ENCODE measurements around the gene TMEM135. TPM values are rescaled to one million over a fixed set of nuclear protein-coding genes. Genes with fewer than 3 reads are reported as not detected.

TMEM135 gene
- total and polyA plus RNA-seq, 7 experiments from 2014 or later = 3.4 to 26.8 (median 10.6) TPM

DNA sequence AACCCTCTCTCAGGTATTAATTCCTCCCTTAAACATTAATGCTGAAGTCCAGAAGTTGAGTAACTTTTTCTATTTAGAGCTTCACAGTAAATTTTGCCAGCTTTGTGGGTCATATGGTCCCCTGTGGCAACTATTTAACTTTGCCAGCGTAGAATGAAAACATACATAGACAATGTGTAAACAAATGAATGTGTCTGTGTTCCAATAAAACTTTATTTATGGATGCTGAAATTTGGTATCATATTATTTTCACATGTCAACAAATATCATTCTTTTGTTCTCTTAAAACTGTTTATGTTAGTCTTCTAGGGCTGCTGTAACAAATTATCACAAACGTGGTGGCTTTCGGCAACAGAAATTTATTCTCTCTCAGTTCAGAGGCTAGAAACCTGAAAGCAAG, 85.1 kb downstream of the TMEM135 start:
- DNase-seq (no peak), ATAC-seq (no peak)
- H3K27me3 Mint-ChIP-seq = no peaks in the 10 kb centered on the region
- Histone ChIP-seq H3K36me3 (ENCODE audit: control insufficient read depth in 2 of 3, insufficient read depth in 3 of 3, low read length in 3 of 3) (no peaks in the 10 kb centered on the region), H3K4me3 (ENCODE audit: low read length) (no peak overlapping the region), H3K4me1 (ENCODE audit: control insufficient read depth in 2 of 2, insufficient read depth in 2 of 2, low read length in 2 of 2) (no peaks in the 10 kb centered on the region), H3K9me3 (ENCODE audit: control insufficient read depth in 2 of 3, low read length in 3 of 3) (no peaks in the 10 kb centered on the region), H3K27me3 (ENCODE audit: control insufficient read depth in 2 of 2, insufficient read depth in 2 of 2, low read length in 2 of 2) (no peaks in the 10 kb centered on the region), H3K27ac (ENCODE audit: low read depth, low read length) (no peak overlapping the region)
- intact Hi-C loops (cut with micrococcal nuclease) = no loop called here
- POLR2A ChIA-PET = no interaction called here
- H3K36me3 Mint-ChIP-seq = peaks cover 0 to 15% (median 4%) of the 10 kb centered on the region in 5 donors
- H3K4me3 Mint-ChIP-seq = no peak overlapping the region
- CTCF ChIA-PET = no interaction called here
- H3K4me1 Mint-ChIP-seq = peaks cover 0 to 13% (median 6%) of the 10 kb centered on the region in 7 donors
- peaks cover 0 to 2% (median 0%) of the 10 kb centered on the region in 11 donors for H3K9me3 Mint-ChIP-seq
- no peak overlapping the region for H3K27ac Mint-ChIP-seq

DNA sequence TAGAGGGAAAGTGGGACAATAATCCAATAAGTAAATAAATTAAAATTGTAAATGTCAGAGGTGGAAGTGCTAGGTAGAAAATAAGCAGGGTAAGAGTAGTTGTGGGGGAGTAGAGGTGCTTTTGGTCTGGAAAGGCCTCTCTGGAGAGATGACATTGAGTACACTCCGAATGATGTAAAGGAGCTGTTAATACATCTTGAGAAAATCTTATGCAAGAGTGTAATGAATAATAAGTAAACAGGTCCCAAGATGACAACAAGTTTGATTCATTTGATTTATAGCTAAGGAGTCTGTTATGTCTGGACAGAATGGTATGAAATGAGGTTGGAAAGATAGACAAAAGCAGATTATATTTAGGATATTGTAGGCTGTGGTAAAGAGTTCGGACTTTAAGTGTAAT, 87.5 kb downstream of the TMEM135 start:
- peaks cover 0 to 6% (median 0%) of the 10 kb centered on the region in 7 donors for H3K4me1 Mint-ChIP-seq
- ChIA-PET CTCF (no interaction called here), POLR2A (no interaction called here)
- H3K4me3 Mint-ChIP-seq = no peak overlapping the region
- no peaks in the 10 kb centered on the region for H3K9me3 Mint-ChIP-seq
- peaks cover 0 to 11% (median 4%) of the 10 kb centered on the region in 5 donors for H3K36me3 Mint-ChIP-seq
- no peak overlapping the region for H3K27ac ChIP-seq (ENCODE audit: low read depth, low read length)
- H3K4me1 ChIP-seq (ENCODE audit: control insufficient read depth in 2 of 2, insufficient read depth in 2 of 2, low read length in 2 of 2) = no peaks in the 10 kb centered on the region
- ATAC-seq (no peak), DNase-seq (no peak)
- H3K27me3 Mint-ChIP-seq = no peaks in the 10 kb centered on the region
- no peaks in the 10 kb centered on the region for H3K27me3 ChIP-seq (ENCODE audit: control insufficient read depth in 2 of 2, insufficient read depth in 2 of 2, low read length in 2 of 2)
- no peaks in the 10 kb centered on the region for H3K9me3 ChIP-seq (ENCODE audit: control insufficient read depth in 2 of 3, low read length in 3 of 3)
- H3K27ac Mint-ChIP-seq = no peak overlapping the region
- H3K36me3 ChIP-seq (ENCODE audit: control insufficient read depth in 2 of 3, insufficient read depth in 3 of 3, low read length in 3 of 3) = no peaks in the 10 kb centered on the region
- no peak overlapping the region for H3K4me3 ChIP-seq (ENCODE audit: low read length)
- intact Hi-C loops (cut with micrococcal nuclease) = no loop called here

DNA sequence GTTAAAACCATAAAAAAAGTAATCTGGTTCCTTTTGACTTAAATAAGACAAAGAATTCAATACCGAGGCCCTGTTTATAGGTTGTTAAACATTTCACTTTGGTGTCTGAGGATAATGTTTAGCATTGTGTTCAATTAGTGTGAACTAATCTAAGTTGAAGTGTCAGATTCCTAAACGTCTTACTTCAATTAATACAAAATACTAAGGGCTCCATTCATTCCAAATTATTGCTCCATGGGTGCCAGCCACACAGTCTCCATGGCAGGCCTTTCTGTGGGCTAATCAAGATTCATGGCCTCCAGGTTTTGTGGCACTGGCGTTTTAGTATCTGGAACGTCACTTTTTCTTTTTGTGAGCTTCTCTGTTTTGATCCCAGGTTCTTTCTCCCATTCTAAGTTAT, 89.4 kb downstream of the TMEM135 start:
- ATAC-seq (no peak), DNase-seq (no peak)
- no peak overlapping the region for H3K27ac Mint-ChIP-seq
- intact Hi-C loops (cut with micrococcal nuclease) = no loop called here
- H3K4me1 Mint-ChIP-seq = peaks cover 0 to 4% (median 0%) of the 10 kb centered on the region in 7 donors
- H3K9me3 Mint-ChIP-seq = no peaks in the 10 kb centered on the region
- no peak overlapping the region for H3K4me3 ChIP-seq (ENCODE audit: low read length)
- ChIA-PET CTCF (no interaction called here), POLR2A (no interaction called here)
- H3K27me3 Mint-ChIP-seq = no peaks in the 10 kb centered on the region
- H3K36me3 ChIP-seq (ENCODE audit: control insufficient read depth in 2 of 3, insufficient read depth in 3 of 3, low read length in 3 of 3) = no peaks in the 10 kb centered on the region
- H3K4me3 Mint-ChIP-seq = no peak overlapping the region
- H3K27me3 ChIP-seq (ENCODE audit: control insufficient read depth in 2 of 2, insufficient read depth in 2 of 2, low read length in 2 of 2) = no peaks in the 10 kb centered on the region
- no peaks in the 10 kb centered on the region for H3K9me3 ChIP-seq (ENCODE audit: control insufficient read depth in 2 of 3, low read length in 3 of 3)
- H3K4me1 ChIP-seq (ENCODE audit: control insufficient read depth in 2 of 2, insufficient read depth in 2 of 2, low read length in 2 of 2) = no peaks in the 10 kb centered on the region
- no peaks in the 10 kb centered on the region for H3K36me3 Mint-ChIP-seq
- no peak overlapping the region for H3K27ac ChIP-seq (ENCODE audit: low read depth, low read length)

DNA sequence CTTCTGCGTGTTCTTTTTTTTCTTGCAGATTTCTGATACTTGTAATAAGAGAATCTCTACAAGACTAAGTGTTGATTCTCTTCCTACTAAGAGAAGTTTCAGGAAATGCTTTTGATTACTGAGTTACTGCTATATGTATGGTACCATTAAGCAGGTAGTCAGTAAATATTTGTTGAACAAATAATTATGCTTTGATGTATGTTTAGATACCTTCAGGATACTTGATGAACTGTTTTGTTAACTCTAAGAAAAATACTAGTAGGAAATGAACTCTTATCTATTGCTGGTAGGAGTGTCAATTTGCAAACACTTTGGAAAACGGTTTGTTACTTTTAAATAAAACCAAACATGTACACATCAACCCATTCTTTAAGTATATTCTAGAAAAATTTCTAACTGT, 90.6 kb downstream of the TMEM135 start:
- no peak overlapping the region for H3K27ac Mint-ChIP-seq
- Histone ChIP-seq H3K36me3 (ENCODE audit: control insufficient read depth in 2 of 3, insufficient read depth in 3 of 3, low read length in 3 of 3) (no peaks in the 10 kb centered on the region), H3K9me3 (ENCODE audit: control insufficient read depth in 2 of 3, low read length in 3 of 3) (no peaks in the 10 kb centered on the region), H3K27ac (ENCODE audit: low read depth, low read length) (no peak overlapping the region), H3K27me3 (ENCODE audit: control insufficient read depth in 2 of 2, insufficient read depth in 2 of 2, low read length in 2 of 2) (no peaks in the 10 kb centered on the region), H3K4me3 (ENCODE audit: low read length) (no peak overlapping the region), H3K4me1 (ENCODE audit: control insufficient read depth in 2 of 2, insufficient read depth in 2 of 2, low read length in 2 of 2) (no peaks in the 10 kb centered on the region)
- no peaks in the 10 kb centered on the region for H3K27me3 Mint-ChIP-seq
- POLR2A ChIA-PET = interaction anchor here (0.6 kb wide), 1 partner anchor 350 kb away, joined by 3 read pairs; no protein-coding TSS in a partner anchor
- no peak for ATAC-seq
- DNase-seq = no peak
- CTCF ChIA-PET = no interaction called here
- H3K36me3 Mint-ChIP-seq = no peaks in the 10 kb centered on the region
- no peaks in the 10 kb centered on the region for H3K9me3 Mint-ChIP-seq
- no peak overlapping the region for H3K4me3 Mint-ChIP-seq
- peaks cover 0 to 4% (median 0%) of the 10 kb centered on the region in 7 donors for H3K4me1 Mint-ChIP-seq
- intact Hi-C loops (cut with micrococcal nuclease) = no loop called here

DNA sequence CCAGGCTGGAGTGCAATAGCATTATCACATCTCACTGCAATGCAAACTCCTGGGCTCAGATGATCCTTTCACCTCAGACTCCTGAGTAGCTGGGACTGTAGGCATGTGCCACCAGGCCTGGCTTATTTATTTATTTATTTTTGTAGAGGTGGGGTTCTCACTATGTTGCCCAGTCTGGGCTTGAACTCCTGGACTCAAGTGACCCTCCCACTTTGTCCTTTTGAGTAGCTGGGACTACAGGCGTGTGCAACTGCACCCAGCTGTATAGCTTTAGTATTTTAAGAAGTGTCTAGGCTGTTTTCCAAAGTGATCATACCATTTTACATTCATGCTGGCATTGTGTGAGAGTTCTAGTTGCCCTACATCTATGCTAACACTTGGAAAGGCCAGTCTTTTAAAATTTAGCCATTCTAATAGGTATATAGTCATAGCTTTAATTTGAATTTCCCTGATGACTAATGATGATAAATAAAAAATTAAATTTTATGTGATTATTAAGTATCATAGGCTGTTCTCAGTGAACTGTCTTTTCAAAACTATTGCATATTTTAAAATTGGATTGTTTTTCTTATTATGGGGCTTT, 96.9 kb downstream of the TMEM135 start:
- Mint-ChIP-seq H3K4me1 (peaks cover 0 to 16% (median 0%) of the 10 kb centered on the region in 7 donors), H3K27ac (no peak overlapping the region), H3K4me3 (no peak overlapping the region), H3K27me3 (no peaks in the 10 kb centered on the region), H3K36me3 (peaks cover 0 to 27% (median 14%) of the 10 kb centered on the region in 5 donors), H3K9me3 (peaks cover 0 to 24% (median 4%) of the 10 kb centered on the region in 11 donors)
- POLR2A ChIA-PET = no interaction called here
- DNase-seq (no peak), ATAC-seq (no peak)
- peaks cover 0 to 6% (median 0%) of the 10 kb centered on the region in 3 experiments for H3K9me3 ChIP-seq (ENCODE audit: control insufficient read depth in 2 of 3, low read length in 3 of 3)
- no peaks in the 10 kb centered on the region for H3K36me3 ChIP-seq (ENCODE audit: control insufficient read depth in 2 of 3, insufficient read depth in 3 of 3, low read length in 3 of 3)
- CTCF ChIA-PET = no interaction called here
- no peaks in the 10 kb centered on the region for H3K4me1 ChIP-seq (ENCODE audit: control insufficient read depth in 2 of 2, insufficient read depth in 2 of 2, low read length in 2 of 2)
- H3K4me3 ChIP-seq (ENCODE audit: low read length) = no peak overlapping the region
- no peak overlapping the region for H3K27ac ChIP-seq (ENCODE audit: low read depth, low read length)
- H3K27me3 ChIP-seq (ENCODE audit: control insufficient read depth in 2 of 2, insufficient read depth in 2 of 2, low read length in 2 of 2) = no peaks in the 10 kb centered on the region
- intact Hi-C loops (cut with micrococcal nuclease) = no loop called here

DNA sequence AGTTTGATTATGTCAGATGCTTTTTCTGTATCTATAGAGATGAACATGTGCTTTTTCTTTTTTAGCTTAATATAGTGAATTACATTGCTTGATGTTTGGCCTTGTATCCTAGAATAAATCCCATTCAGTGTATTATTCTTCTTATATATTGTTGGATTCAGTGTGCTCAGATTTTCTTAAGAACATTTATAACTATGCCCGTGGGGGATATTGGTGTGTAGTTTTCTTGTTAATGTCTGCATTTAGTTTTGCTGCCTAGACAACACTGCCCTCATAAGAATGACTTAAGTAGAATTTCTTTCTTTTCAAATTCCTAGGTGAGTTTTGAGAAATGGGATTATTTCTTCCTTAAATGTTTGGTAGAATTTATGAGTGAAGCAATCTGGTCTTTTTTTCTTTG, 98.5 kb downstream of the TMEM135 start:
- H3K36me3 ChIP-seq (ENCODE audit: control insufficient read depth in 2 of 3, insufficient read depth in 3 of 3, low read length in 3 of 3) = no peaks in the 10 kb centered on the region
- Mint-ChIP-seq H3K36me3 (peaks cover 0 to 32% (median 21%) of the 10 kb centered on the region in 5 donors), H3K9me3 (peaks cover 0 to 33% (median 10%) of the 10 kb centered on the region in 11 donors), H3K27ac (no peak overlapping the region), H3K4me3 (no peak overlapping the region), H3K27me3 (no peaks in the 10 kb centered on the region), H3K4me1 (peaks cover 0 to 16% (median 2%) of the 10 kb centered on the region in 7 donors)
- ChIA-PET CTCF (no interaction called here), POLR2A (no interaction called here)
- no peak overlapping the region for H3K4me3 ChIP-seq (ENCODE audit: low read length)
- intact Hi-C loops (cut with micrococcal nuclease) = no loop called here
- H3K27me3 ChIP-seq (ENCODE audit: control insufficient read depth in 2 of 2, insufficient read depth in 2 of 2, low read length in 2 of 2) = no peaks in the 10 kb centered on the region
- peaks cover 0 to 6% (median 0%) of the 10 kb centered on the region in 3 experiments for H3K9me3 ChIP-seq (ENCODE audit: control insufficient read depth in 2 of 3, low read length in 3 of 3)
- no peak for ATAC-seq
- H3K27ac ChIP-seq (ENCODE audit: low read depth, low read length) = no peak overlapping the region
- no peak for DNase-seq
- H3K4me1 ChIP-seq (ENCODE audit: control insufficient read depth in 2 of 2, insufficient read depth in 2 of 2, low read length in 2 of 2) = no peaks in the 10 kb centered on the region

DNA sequence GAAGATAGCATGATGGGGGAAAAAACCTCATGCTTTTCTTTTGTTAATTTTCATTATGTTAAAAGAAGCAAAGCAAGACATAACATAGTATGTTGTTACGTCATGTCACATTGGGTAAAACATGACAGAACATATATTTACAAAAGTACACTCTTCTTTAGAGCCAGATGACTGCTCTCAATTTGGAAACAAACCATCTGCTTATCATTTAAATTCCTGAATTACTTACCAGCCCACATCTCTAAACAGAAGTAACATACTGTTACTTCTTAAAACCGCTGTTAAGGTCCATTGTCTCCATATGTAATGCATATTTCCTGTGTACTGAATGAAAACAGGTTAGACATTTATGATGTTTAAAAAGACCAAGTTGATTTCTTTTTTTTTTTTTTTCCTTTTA, 100.0 kb downstream of the TMEM135 start:
- H3K4me3 ChIP-seq (ENCODE audit: low read length) = no peak overlapping the region
- ChIA-PET POLR2A (no interaction called here), CTCF (no interaction called here)
- ATAC-seq (no peak), DNase-seq (no peak)
- no peaks in the 10 kb centered on the region for H3K4me1 ChIP-seq (ENCODE audit: control insufficient read depth in 2 of 2, insufficient read depth in 2 of 2, low read length in 2 of 2)
- Mint-ChIP-seq H3K27me3 (no peaks in the 10 kb centered on the region), H3K36me3 (peaks cover 0 to 32% (median 21%) of the 10 kb centered on the region in 5 donors), H3K4me3 (no peak overlapping the region), H3K4me1 (peaks cover 0 to 31% (median 11%) of the 10 kb centered on the region in 7 donors), H3K9me3 (peaks cover 0 to 33% (median 10%) of the 10 kb centered on the region in 11 donors), H3K27ac (no peak overlapping the region)
- no peaks in the 10 kb centered on the region for H3K36me3 ChIP-seq (ENCODE audit: control insufficient read depth in 2 of 3, insufficient read depth in 3 of 3, low read length in 3 of 3)
- no peak overlapping the region for H3K27ac ChIP-seq (ENCODE audit: low read depth, low read length)
- H3K9me3 ChIP-seq (ENCODE audit: control insufficient read depth in 2 of 3, low read length in 3 of 3) = peaks cover 0 to 6% (median 0%) of the 10 kb centered on the region in 3 experiments
- intact Hi-C loops (cut with micrococcal nuclease) = no loop called here
- no peaks in the 10 kb centered on the region for H3K27me3 ChIP-seq (ENCODE audit: control insufficient read depth in 2 of 2, insufficient read depth in 2 of 2, low read length in 2 of 2)
